OCI-LY3 (cell line): Measurements from ENCODE around the gene WDR70.

Experiments
- H2AFZ ChIP-seq: fragments of 200-600, 300-600 bp; shearing (Covaris generic); 2 replicates; pipeline ENCODE4 v1.6.0; 2014; ENCODE audit warnings: antibody characterized with exemption, low read depth, low read length
- H3K27ac ChIP-seq: fragments of 200-600, 300-600 bp; sonication (generic); 2 replicates; pipeline ENCODE4 v1.5.1; 2014; ENCODE audit warnings: mild to moderate bottlenecking, low read length, moderate library complexity, mixed read lengths
- H3K27me3 ChIP-seq: fragments of 200-600, 300-600 bp; sonication (generic); 2 replicates; pipeline ENCODE4 v1.6.1; 2014; ENCODE audit warnings: low read depth, low read length, mixed read lengths
- H3K36me3 ChIP-seq: fragments of 200-600, 300-600 bp; sonication (generic); replicated peaks from 2 replicates; pipeline ENCODE3; 2014; ENCODE audit warnings: low read depth, low read length, mixed read lengths
- H3K4me1 ChIP-seq: fragments of 300-600, 200-600 bp; sonication (generic); 2 replicates; pipeline ENCODE4 v1.6.1; 2014; ENCODE audit warnings: low read length, mixed read lengths
- H3K4me2 ChIP-seq: fragments of 200-600, 300-600 bp; sonication (generic); 2 replicates; pipeline ENCODE4 v1.6.1; 2014; ENCODE audit warnings: low read length, mixed read lengths
- H3K4me3 ChIP-seq: fragments of 300-600, 200-600 bp; sonication (generic); 2 replicates; pipeline ENCODE4 v1.5.1; 2014; ENCODE audit warnings: antibody characterized with exemption, mild to moderate bottlenecking, low read length, moderate library complexity
- H3K79me2 ChIP-seq: fragments of 300-600, 200-600 bp; shearing (Covaris generic); 2 replicates; pipeline ENCODE4 v1.6.1; 2014; ENCODE audit warnings: mild to moderate bottlenecking, low read length, mixed read lengths
- H3K9ac ChIP-seq: fragments of 300-600, 200-600 bp; shearing (Covaris generic); 2 replicates; pipeline ENCODE4 v1.6.0; 2014; ENCODE audit warnings: mild to moderate bottlenecking, low read length, moderate library complexity
- H3K9me3 ChIP-seq: fragments of 200-600, 300-600 bp; shearing (Covaris generic); 2 replicates; pipeline ENCODE4 v1.6.1; 2014; ENCODE audit warnings: low read length, mixed read lengths; ENCODE audit not compliant: insufficient read depth
- H4K20me1 ChIP-seq: fragments of 200-600, 300-600 bp; sonication (generic); 2 replicates; pipeline ENCODE4 v1.6.1; 2016; ENCODE audit warnings: low read length, mixed read lengths; ENCODE audit not compliant: insufficient read depth
- EZH2phosphoT487 ChIP-seq: fragments of 200-600 bp; shearing (Covaris generic); IDR thresholded peaks from 2 replicates; pipeline ENCODE4 v1.6.1; 2018; ENCODE audit warnings: antibody characterized with exemption, mixed run types, low read depth
- TF ChIP-seq, protein P1 (sequence below): fragments of 200-600, 300-600 bp; sonication (generic); IDR thresholded peaks from 2 replicates; pipeline ENCODE4 v1.5.1; 2014; ENCODE audit warnings: antibody characterized with exemption, low read length, low read depth

Gene WDR70

DNA sequence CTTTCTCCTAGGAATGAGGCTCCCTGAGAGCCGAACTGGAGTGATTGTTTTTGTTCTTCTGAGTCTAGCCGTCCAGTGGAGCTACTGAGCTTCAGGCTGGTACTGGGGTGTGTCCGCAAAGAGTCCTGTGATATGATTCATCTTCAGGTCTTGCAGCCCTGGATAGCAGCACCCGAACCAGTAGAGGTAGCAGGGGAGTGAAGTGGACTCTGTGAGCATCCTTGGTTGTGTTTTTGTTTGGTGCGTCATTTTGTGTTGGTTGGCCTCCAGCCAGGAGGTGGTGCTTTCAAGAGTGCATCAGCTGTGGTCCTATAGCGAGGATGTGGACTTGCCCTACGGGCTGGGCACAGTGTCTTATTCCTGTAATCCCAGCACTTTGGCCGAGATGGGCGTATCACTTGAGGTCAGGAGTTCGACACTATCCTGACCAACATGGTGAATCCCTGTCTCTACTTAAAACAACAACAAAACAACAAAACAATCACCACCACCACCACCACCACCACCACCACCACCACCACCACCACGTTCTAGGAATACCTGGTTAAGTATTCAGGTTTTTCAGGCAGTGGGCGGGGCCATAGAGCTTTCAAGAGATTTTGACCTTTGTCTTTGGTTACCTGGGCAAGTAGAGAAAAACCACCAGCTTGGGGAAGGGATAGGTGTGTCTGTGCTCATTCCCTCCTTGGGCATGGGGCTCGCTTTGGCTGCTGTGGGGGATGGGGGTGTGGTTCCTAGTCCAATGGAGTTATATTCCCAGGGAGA, 154.0 kb downstream of the WDR70 start:
- Histone ChIP-seq H3K4me1 (no peaks in the 10 kb centered on the region), H3K36me3 (no peaks in the 10 kb centered on the region), H4K20me1 (no peaks in the 10 kb centered on the region), H3K79me2 (no peaks in the 10 kb centered on the region), H3K4me2 (no peak overlapping the region), H3K9ac (no peak overlapping the region), H3K4me3 (no peak overlapping the region), H3K27ac (no peak overlapping the region), H3K9me3 (no peaks in the 10 kb centered on the region), H3K27me3 (no peaks in the 10 kb centered on the region), H2AFZ (no peak overlapping the region)
- TF ChIP-seq EZH2phosphoT487 = no peak
- TF ChIP-seq, protein P1, sequence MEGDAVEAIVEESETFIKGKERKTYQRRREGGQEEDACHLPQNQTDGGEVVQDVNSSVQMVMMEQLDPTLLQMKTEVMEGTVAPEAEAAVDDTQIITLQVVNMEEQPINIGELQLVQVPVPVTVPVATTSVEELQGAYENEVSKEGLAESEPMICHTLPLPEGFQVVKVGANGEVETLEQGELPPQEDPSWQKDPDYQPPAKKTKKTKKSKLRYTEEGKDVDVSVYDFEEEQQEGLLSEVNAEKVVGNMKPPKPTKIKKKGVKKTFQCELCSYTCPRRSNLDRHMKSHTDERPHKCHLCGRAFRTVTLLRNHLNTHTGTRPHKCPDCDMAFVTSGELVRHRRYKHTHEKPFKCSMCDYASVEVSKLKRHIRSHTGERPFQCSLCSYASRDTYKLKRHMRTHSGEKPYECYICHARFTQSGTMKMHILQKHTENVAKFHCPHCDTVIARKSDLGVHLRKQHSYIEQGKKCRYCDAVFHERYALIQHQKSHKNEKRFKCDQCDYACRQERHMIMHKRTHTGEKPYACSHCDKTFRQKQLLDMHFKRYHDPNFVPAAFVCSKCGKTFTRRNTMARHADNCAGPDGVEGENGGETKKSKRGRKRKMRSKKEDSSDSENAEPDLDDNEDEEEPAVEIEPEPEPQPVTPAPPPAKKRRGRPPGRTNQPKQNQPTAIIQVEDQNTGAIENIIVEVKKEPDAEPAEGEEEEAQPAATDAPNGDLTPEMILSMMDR = no peak

DNA sequence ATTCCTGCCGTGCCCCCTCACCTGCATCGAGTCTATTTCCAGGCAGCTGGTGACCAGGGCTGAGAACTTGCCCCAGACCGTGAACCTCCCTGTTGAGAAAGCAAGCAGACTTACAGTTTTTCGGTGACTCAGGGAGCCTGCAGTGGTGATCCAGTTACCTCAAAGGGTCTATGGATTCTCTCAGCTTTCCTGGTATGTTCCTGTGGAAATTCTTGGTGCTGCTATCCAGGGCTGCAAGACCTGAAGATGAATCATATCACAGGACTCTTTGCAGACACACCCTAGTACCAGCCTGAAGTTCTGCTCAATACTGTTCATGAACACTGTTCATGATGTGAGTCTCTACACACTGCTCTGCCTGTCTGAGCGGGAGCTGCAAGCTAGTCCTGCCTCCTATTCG, 154.7 kb downstream of the WDR70 start:
- Histone ChIP-seq H2AFZ (no peak overlapping the region), H3K36me3 (no peaks in the 10 kb centered on the region), H3K9me3 (no peaks in the 10 kb centered on the region), H3K4me1 (no peaks in the 10 kb centered on the region), H3K27me3 (no peaks in the 10 kb centered on the region), H3K9ac (no peak overlapping the region), H3K4me2 (no peak overlapping the region), H3K79me2 (no peaks in the 10 kb centered on the region), H3K4me3 (no peak overlapping the region), H3K27ac (no peak overlapping the region), H4K20me1 (no peaks in the 10 kb centered on the region)
- TF ChIP-seq, protein P1 = no peak
- TF ChIP-seq EZH2phosphoT487 = no peak

DNA sequence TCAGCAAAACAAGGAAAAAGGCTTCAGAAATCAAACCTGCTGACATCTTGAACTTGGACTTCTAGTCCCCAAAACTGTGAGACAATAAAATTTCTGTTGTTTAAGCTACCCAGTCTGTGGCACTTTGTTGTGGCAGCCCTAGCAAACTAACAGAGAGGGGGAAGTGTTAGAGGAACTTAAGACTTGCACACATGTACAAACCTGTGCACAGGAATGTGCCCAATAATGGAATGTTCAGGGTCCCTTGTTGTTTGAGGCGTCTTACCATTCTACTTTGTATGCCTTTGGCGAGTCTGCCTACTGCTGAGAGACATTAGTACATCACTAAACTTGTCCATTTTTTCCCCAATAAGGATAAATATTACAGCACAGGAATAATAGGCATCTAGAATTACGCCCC, 160.3 kb downstream of the WDR70 start:
- H3K27me3 ChIP-seq = no peaks in the 10 kb centered on the region
- H3K4me1 ChIP-seq = no peaks in the 10 kb centered on the region
- TF ChIP-seq EZH2phosphoT487 = no peak
- TF ChIP-seq, protein P1 = no peak
- no peak overlapping the region for H3K9ac ChIP-seq
- no peak overlapping the region for H3K27ac ChIP-seq
- no peaks in the 10 kb centered on the region for H4K20me1 ChIP-seq
- no peaks in the 10 kb centered on the region for H3K36me3 ChIP-seq
- no peak overlapping the region for H3K4me3 ChIP-seq
- no peaks in the 10 kb centered on the region for H3K9me3 ChIP-seq
- H3K79me2 ChIP-seq = no peaks in the 10 kb centered on the region
- no peak overlapping the region for H2AFZ ChIP-seq
- no peak overlapping the region for H3K4me2 ChIP-seq

DNA sequence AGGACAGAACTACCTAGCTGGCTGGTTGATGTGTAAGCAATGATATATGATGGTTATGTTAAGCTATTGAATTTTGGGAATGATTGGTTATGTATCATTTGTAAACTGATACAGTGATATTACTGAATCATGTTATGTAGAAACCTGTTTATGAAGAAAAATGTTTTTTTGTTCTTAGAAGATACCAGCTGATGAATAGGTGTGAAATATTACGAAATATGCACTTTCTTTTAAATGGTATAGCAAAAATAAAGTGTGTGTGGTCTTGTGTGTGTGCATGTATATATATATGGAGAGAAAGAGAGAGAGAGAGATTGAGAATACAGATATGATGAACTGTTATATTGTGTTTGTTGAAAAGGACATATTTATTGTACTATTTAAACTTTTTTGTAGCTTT, 164.1 kb downstream of the WDR70 start:
- Histone ChIP-seq H3K27ac (no peak overlapping the region), H3K4me3 (no peak overlapping the region), H2AFZ (no peak overlapping the region), H3K9me3 (no peaks in the 10 kb centered on the region), H3K79me2 (no peaks in the 10 kb centered on the region), H3K9ac (no peak overlapping the region), H3K4me1 (no peaks in the 10 kb centered on the region), H3K27me3 (no peaks in the 10 kb centered on the region), H3K4me2 (no peak overlapping the region), H3K36me3 (no peaks in the 10 kb centered on the region), H4K20me1 (no peaks in the 10 kb centered on the region)
- no peak for TF ChIP-seq EZH2phosphoT487
- TF ChIP-seq, protein P1 = no peak
